Right ventricle myocardium inferior (tissue), 1 donor: ENCODE measurements around the gene ATE1. TPM values are rescaled to one million over a fixed set of nuclear protein-coding genes. Genes with fewer than 3 reads are reported as not detected.
"Not testable (repeated sequence)": the region's sequence is repeated elsewhere in the genome, so short reads cannot be mapped to it uniquely, and the experiment has no call there.

Source experiments
- ATAC-seq: fragments of 200-7000 bp; cut with Tn5 transposase; one replicate; pipeline ENCODE4 v1.9.1; 2020; ENCODE audit warnings: mild to moderate bottlenecking, moderate library complexity
- DNase-seq: peaks from one replicate; pipeline ENCODE4 v3.0.0; 2021; ENCODE audit errors: missing footprints
- intact Hi-C: fragments of 100-400 bp; cut with DNase I; formaldehyde crosslinking; loops from one replicate; pipeline ENCODE4 v1.11.0; 2022
- total RNA-seq: library from RNA; stranded (reverse); fragmentation: NEBNext Ultra II Directional; extraction: Animal tissue kit (Norgen Biotek cat#: 25700); gene quantifications from one replicate; pipeline ENCODE4 v1.2.1, GENCODE V29; 2021
- donor health status: DM: no; HTN: yes; CAD: no; lungs with severe emphysema.

ATE1 gene
- total RNA-seq, 1 donor from 2014 or later, result 31.5 TPM

DNA sequence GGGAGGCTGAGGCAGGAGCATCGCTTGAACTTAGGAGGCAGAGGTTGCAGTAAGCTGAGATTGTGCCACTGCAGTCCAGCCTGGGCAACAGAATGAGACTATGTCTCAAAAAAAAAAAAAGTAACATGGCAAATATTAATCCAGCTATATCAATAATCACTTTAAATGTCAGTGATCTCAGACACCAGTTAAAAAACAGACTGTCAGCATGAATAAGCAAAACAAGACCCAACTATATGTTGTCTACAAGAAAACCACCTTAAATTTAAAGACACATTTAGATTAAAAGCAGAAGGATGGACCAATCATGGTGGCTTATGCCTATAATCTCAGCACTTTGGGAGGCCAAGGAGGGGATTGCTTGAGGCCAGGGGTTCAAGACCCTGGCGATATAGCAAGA is 8.5 kb upstream of the ATE1 start:
- ATAC-seq, result no peak
- intact Hi-C loops, result no loop called here
- DNase-seq, result no peak

DNA sequence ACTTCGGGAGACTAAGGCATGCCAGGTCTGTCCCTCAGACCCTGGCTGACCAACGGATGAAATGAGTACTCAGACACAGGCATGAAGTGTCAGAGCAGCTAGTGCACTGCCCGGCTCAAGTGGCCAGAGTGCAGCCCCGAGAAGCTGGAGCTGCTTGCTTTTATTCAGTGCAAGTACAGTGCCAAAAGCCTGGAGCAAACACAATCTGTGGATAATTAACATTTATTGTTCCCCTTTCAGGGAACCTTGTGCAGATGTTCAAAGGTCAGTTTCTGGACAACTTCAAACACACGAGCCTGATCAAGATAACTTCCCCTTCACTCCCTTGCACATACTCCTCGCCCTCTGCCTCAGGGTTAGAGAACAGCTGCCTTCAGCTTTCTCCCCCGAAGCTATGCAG is 7.9 kb upstream of the ATE1 start:
- DNase-seq (no peak), ATAC-seq (no peak)
- intact Hi-C loops, result no loop called here

DNA sequence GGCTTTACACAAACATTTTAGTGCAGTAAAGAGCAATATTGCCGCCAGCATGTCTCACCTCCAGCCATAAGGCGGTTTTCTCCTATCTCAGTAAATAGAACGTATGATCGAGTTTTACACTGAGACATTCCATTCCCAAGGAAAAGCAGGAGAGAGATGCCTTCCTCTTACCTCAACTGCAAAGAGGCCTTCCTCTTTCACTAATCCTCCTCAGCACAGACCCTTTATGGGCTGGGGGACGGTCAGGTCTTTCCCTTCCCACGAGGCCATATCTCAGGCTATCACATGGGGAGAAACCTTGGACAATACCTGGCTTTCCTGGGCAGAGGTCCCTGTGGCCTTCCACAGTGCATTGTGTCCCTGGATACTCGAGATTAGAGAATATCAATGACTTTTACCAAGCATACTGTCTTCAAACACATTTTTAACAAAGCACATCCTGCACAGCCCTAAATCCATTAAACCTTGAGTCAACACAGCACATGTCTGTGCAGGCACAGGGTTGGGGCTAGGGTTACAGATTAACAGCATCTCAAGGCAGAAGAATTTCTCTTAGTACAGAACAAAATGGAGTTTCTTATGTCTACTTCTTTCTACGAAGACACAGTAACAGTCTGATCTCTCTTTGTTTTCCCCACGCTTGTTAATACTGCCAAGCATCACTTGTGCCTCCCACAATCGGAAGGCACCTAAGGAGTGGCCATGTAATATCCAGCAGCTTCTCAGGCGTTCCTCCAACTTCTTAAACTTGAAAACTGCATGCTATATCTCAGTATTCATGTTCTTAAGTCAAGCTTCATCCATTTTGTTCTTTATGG is 2.6 kb upstream of the ATE1 start:
- ATAC-seq, intact Hi-C loops, DNase-seq: not testable (repeated sequence)

DNA sequence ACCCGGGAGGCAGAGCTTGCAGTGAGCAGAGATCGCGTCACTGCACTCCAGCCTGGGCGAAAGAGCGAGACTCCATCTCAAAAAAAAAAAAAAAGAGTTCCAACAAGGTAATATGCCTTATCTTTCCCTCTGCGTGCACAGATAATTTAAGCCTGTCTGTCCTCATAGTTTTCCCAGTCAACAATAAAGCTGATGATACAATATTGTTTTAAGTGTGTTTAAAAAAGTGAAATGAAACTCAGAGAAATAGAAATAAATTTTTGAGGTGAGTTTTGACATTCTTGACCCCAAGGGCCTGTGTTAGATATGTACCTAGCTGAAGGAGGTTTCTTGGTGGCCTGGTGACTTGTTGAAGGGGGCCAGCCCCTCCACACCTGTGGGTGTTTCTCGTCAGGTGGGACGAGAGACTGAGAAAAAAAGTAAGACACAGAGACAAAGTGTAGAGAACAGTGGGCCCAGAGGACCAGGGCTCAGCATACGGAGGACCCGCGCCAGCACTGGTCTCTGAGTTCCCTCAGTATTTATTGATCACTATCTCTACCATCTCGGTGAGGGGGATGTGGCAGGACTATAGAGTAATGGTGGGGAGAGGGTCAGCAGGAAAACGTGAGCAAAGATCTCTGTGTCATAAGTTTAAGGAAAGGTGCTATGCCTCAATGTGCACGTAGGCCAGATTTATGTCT is 1.9 kb upstream of the ATE1 start:
- not testable (repeated sequence) for DNase-seq
- intact Hi-C loops, result loop anchor here (2.0 to 5.0 kb wide), 3 partner anchors 45 to 183 kb away; partner anchors contain the start of gene NSMCE4A

DNA sequence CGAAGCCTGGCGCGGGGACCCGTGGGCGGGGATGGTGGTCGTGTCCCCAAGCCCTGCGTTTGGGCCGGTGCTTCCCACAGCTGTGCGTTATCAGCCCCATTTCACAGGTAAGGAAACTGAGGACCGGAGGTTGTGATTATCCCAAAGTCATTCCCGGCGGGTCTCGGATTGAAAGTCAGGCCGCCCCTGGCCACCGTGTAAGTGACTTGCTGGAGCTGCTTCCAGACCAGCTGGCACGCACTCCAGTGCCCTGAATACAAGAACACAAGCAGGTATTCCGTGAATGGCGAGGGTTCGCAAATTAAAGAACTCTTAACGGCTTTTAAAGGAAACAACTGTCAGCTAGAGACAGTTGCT is 675 bp upstream of the ATE1 start:
- intact Hi-C loops, result loop anchor here (2.0 to 5.0 kb wide), 3 partner anchors 46 to 184 kb away; partner anchors contain the start of gene NSMCE4A
- no peak for DNase-seq
- ATAC-seq, result peak; percentile 21

More for the DNA sequence above, 1.9 kb upstream of the ATE1 start:
- ATAC-seq, result not testable (repeated sequence)

DNA sequence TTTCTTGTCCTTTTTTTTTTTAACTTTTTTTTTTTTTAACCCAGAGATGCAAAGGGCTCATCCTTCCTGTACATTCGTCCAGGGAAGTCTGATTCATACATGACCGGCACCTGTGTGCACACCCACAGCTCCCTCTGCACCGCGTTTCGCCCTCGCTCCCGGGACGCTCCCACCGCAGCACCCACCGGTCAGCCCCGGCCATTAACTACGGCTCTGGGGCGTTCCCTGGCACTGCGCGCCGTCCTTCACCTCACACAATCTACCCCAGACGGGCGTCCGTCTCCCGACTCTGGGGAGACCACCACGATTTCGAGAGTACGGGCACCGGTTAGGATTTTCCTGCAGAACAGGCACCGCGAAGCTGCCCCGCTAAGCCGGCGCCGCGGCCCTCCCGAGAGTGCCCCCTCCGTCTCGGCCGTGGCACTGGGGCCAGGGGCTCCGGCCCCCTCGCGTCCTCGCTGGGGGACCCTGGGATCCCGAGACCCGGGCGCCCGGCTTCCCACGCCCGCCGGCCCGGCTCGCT is 452 bp downstream of the ATE1 start:
- peak; percentile 78 for DNase-seq
- intact Hi-C loops, result loop anchor here (5.0 kb wide), 2 partner anchors 125 to 185 kb away; no protein-coding TSS in a partner anchor
- peak; percentile 48 for ATAC-seq

DNA sequence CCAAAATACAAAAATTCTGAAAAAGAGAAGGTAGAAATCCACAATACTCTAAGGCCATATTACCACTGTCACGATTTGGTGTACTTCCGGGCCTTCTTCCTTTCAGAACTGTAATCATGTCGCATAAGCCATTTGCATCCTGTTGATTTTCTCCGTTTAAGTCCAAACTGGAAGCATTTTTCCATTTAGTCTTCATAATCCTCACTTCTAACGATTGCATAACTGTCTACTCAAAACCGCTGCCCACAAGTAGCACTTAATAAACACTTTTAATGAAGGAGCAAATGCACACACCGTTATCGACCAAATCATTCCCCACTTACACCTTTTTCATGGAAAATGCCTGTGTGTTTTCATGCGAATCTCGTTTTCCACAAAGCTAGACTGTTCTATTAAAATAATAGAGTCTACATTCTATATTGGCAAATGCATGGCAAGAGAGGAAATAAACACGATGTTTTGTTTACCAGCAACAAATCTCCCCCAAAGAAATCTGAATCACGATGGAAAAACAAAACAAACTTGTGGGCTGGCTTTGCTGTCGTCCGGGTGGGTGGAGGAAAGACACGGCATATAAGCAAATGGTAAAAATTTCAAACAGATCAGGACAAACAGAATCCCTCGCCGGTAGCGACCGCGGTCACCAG is 1.0 kb downstream of the ATE1 start:
- intact Hi-C loops, result loop anchor here (5.0 kb wide), 2 partner anchors 126 to 186 kb away; no protein-coding TSS in a partner anchor
- DNase-seq (no peak), ATAC-seq (no peak)

DNA sequence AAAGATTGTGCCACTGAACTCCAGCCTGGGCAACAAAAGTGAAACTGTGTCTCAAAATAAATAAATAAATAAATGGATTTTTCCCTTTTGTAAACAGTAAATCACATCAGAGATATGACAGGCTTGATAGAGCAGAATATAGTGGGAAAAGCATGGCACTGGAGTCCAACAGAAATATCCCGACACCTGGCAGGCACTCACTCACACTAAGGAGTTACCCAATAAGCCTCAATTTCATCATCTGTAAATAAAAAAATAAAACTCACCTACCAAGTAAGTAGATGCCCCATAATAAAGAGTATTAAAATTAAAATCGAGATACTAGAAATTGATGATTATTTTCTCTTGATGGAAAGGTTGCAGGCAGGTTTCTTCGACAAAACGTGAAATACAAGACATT is 1.7 kb downstream of the ATE1 start:
- ATAC-seq (no peak), DNase-seq (no peak)
- intact Hi-C loops, result loop anchor here (5.0 kb wide), 2 partner anchors 126 to 186 kb away; no protein-coding TSS in a partner anchor

DNA sequence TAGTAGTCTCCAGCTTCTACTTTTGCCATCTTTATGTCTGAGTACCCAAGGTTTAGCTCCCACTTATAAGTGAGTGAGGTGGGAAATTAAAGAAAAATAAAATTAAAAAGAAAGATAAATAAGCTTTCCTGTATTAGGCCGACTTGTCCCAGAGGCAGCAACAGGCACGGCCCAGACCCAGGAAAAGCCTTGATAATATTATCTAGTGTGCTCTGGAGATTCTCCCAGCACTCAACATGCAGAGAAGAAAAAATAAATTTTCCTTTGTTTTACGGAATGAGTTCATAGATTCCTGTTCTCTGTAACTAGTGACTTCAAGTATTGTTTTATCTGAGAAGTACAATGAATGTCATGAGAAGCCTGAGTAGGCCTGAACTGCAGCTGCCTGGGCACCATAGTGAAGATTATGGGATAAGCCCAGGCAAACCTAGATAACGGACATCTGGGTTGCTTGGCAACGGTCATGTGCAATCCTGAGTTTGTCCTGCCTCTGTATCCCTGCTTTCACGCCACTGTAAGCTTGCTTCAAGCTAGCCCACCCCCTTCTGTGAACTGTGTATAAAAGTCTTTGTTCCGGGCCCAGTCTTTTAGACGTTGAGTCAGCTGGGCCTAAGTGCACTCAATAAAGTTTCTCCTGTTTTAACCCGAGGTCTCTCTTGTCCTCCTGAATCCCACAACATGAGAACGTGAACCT is 6.4 kb downstream of the ATE1 start:
- peak; percentile 40 for ATAC-seq
- intact Hi-C loops, result no loop called here
- DNase-seq, result no peak

DNA sequence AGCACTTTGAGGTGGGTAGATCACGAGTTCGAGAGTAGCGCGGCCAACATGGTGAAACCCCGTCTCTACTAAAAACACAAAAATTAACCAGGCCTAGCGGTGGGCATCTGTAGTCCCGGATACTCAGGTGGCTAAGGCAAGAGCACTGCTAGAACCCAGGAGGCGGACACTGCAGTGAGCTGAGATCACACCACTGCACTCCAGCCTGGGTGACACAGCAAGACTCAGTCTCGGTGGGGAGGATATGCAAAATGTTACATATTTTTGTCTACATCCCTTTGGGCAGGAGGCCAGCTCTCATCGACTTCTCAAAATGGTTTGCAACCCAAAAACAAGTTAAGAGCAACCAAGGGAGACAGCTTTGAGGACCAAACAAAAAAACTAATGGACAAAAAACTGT is 8.2 kb downstream of the ATE1 start:
- ATAC-seq, result no peak
- intact Hi-C loops, result no loop called here

DNA sequence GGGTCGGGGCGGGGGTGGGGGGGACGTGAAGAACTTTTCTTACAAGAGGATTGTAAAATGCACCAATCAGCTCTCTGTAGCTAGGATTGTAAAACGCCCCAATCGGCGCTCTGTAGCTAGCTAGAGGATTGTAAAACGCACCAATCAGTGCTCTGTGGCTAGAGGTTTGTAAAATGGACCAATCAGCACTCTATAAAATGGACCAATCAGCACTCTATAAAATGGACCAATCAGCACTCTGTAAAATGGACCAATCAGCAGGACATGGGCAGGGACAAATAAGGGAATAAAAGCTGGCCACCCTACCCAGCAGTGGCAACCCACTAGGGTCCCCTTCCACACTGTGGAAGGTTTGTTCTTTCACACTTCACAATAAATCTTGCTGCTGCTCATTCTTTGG is 9.0 kb downstream of the ATE1 start:
- ATAC-seq, DNase-seq, intact Hi-C loops: not testable (repeated sequence)

More for the DNA sequence above, 8.2 kb downstream of the ATE1 start:
- DNase-seq, result no peak

DNA sequence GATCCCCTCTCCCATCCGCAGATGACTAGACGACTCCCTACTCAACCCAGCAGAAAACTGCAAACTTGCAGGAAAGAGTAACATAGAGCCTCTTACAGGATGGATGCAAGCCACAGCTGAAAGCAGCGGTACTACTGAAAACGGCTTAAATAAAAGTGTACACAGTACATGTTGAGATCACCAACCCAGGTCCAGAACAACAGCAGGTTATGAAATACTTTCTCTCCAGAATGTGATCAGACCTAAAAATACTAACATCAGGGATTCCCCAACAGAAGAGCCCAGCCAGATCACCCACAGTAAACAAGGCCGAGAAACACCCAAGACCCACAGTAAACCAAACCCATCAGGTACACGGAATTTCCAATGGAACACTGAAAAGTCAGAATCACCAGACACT is 13.2 kb downstream of the ATE1 start:
- DNase-seq (no peak), ATAC-seq (peak; percentile 23)
- intact Hi-C loops, result no loop called here

DNA sequence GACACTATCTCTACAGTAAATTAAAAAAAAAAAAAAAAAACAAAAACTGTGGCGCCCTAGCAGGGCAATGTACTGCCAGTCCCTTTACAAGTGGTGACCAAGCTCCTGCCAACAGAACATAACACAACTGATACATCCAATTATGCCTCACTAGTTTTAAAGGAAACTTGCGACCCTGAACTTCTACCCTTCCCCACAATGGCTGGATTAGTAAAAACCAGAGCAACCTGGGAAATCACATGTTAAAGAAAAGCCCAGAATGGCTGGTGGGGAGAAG is 16.5 kb downstream of the ATE1 start:
- intact Hi-C loops, result no loop called here
- DNase-seq (no peak), ATAC-seq (peak; percentile 50)

DNA sequence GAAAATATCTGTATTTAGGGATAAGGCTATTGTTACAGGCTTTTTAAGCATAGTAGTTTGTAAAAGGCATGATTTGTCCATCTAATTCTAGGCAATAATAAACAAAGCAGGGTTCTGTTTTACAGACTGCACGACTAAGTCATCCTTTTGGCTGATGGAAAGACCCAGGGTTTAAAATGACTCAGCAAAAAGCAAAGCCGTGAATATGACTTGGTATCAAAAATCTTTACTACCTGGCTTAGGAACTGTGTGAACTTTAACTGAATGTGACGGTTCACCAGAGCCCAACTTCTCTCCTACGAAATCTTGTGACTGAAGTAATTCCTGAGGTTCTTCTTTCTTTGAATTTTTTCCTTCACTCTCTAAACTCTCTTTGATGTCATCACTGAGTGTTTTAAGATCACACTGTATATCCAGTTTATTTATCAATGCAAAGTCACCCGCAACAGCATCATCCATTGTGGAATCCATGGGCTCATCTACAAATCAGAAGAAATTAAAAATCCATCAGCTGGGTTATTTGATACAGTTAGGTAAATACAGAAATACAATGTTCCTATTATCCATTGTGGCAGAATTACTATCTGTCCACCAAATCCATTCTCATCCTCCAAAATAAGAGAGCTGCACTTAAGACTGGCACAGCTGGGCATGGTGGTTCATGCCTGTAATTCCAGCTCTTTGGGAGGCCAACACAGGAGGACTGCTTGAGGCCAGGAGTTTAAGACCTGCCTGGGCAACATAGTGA is 17.0 kb downstream of the ATE1 start:
- ATAC-seq, result no peak
- intact Hi-C loops, result no loop called here
- DNase-seq, result no peak

DNA sequence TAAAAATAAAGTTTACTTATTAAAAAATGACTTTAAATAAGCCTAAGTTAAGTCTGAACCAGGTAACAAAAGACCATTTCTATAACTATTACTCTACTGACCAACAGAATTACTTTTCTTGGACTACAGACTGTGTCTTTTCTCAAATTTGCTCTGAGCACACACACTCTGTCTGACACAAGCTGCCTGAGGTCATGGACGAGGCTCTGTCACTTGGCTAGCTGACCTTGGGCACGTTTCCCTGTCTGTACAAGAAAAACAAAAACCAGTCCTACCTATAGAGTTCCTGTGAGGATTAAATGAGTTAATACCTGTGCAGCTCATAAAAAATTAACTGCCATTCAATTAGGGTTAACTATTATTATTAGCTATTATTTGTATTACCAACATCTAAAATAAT is 22.9 kb downstream of the ATE1 start:
- no peak for DNase-seq
- peak; percentile 62 for ATAC-seq
- intact Hi-C loops, result loop anchor here (5.0 kb wide), 1 partner anchor 963 kb away; no protein-coding TSS in a partner anchor

DNA sequence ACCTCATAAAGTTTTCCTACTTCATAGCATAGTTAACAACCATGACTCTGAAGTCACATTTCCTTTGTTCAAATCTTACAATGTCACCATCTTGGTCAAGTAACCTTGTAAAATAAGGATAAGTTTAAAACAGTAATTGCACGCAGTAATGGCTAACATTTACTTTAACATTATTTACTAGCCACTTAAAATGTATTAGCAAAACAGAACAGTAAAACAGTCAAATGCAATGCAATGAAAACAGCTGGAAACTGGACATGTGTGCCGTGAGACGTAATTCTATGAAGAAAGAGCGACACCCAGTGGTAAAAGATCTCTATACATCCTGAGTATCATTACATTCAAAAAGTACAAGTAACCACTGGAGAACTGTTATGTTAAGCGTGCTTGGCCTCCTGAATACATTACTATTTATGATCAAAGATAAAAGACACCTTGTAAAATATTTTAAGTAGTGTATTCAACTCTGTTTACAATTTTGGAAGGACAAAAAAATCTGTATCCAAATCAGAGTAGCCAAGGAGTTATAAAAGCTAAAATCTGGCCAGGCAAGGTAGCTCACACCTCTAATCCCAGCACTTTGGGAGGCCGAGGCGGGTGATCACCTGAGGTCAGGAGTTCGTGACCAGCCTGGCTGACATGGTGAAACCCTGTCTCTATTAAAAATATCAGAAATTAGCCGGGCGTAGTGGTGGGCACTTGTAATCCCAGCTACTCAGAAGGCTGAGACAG is 27.2 kb downstream of the ATE1 start:
- intact Hi-C loops, result loop anchor here (5.0 kb wide), 1 partner anchor 958 kb away; no protein-coding TSS in a partner anchor

DNA sequence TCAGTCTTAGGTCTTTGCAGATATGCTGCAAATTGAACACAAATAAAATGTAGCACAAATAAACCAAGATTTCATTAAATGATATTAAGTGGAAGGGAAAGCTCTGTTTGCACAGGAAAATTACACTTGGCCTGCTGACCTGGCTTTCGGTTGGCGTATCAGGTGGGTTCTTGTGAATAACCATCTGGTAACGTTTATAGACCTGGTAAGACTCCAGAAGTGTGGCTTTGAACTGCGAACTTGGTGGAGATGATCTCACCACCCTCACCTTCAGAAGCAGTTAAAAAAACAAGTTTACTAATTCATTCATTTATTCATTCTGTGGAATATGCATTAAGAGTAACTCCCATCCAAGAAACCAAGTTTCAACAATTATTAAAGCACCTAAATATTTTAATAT is 28.1 kb downstream of the ATE1 start:
- DNase-seq (no peak), ATAC-seq (no peak)
- intact Hi-C loops, result loop anchor here (5.0 kb wide), 1 partner anchor 957 kb away; no protein-coding TSS in a partner anchor

More for the DNA sequence above, 27.2 kb downstream of the ATE1 start:
- ATAC-seq (peak; percentile 67), DNase-seq (no peak)
